Body of pancreas (tissue), 4 donors: ENCODE measurements around the gene RBMS3.

ENCODE experiments used
- CTCF ChIP-seq, 7 experiments: fragments of 450-650 bp in 4 of 7; fragments of 200-600 bp in 3 of 7; sonication (generic) in 3 of 7; IDR thresholded peaks; one replicate each; pipeline ENCODE4 v1.5.1; 2016 to 2019; ENCODE audit warnings: antibody characterized with exemption in 7 of 7
- POLR2A ChIP-seq, 3 donors: fragments of 450-650 bp; IDR thresholded peaks; one replicate each; pipeline ENCODE4 v1.6.1; 2016; ENCODE audit warnings: antibody characterized with exemption in 3 of 3, mild to moderate bottlenecking in 2 of 3

- TF ChIP-seq CTCF (IDR thresholded peaks at IDR 0.05) (no peak), POLR2A (IDR thresholded peaks at IDR 0.05) (no peak)
Measured at GRCh38 chr3:29789686-29790085, 508.8 kb downstream of the RBMS3 start.
